ENCODE data around the gene PNN.
"Not testable (repeated sequence)": the region's sequence is repeated elsewhere in the genome, so short reads cannot be mapped to it uniquely, and the experiment has no call there.

Gene PNN

DNA sequence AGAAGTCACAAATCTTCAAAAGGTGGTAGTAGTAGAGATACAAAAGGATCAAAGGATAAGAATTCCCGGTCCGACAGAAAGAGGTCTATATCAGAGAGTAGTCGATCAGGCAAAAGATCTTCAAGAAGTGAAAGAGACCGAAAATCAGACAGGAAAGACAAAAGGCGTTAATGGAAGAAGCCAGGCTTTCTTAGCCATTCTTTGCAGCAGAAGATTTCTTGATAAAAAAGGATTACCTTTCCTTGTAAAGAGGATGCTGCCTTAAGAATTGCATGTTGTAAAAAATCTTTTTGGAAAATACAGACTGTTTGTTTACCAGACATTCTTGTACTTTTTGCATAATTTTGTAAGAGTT is 6.6 kb downstream of the PNN start:
- no peak for DNase-seq

- no peak for DNase-seq
These were observed 8.0 kb downstream of the PNN start for GRCh38 chr14:39182770-39183684.

DNA sequence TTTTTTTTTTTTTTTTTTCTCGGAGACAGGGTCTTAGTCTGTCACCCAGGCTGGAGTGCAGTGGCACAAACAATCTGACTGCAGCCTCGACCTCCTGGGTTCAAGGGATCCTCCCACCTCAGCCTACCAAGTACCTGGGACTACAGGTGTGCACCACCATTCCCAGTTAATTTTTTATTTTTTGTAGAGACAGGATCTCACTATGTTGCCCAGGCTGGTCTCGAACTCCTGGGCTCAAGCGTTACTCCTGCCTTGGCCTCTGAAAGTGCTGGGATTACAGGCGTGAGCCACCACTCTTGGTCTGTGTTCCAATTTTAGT is 8.6 kb downstream of the PNN start:
- not testable (repeated sequence) for DNase-seq

- DNase-seq = no peak
These were observed 9.7 kb downstream of the PNN start for GRCh38 chr14:39184628-39185255.

GRCh38 chr14:39185256-39186049 is 10.4 kb downstream of the PNN start:
- no peak for DNase-seq

- no peak for DNase-seq
These were observed 12.0 kb downstream of the PNN start for GRCh38 chr14:39186941-39187525.

DNA sequence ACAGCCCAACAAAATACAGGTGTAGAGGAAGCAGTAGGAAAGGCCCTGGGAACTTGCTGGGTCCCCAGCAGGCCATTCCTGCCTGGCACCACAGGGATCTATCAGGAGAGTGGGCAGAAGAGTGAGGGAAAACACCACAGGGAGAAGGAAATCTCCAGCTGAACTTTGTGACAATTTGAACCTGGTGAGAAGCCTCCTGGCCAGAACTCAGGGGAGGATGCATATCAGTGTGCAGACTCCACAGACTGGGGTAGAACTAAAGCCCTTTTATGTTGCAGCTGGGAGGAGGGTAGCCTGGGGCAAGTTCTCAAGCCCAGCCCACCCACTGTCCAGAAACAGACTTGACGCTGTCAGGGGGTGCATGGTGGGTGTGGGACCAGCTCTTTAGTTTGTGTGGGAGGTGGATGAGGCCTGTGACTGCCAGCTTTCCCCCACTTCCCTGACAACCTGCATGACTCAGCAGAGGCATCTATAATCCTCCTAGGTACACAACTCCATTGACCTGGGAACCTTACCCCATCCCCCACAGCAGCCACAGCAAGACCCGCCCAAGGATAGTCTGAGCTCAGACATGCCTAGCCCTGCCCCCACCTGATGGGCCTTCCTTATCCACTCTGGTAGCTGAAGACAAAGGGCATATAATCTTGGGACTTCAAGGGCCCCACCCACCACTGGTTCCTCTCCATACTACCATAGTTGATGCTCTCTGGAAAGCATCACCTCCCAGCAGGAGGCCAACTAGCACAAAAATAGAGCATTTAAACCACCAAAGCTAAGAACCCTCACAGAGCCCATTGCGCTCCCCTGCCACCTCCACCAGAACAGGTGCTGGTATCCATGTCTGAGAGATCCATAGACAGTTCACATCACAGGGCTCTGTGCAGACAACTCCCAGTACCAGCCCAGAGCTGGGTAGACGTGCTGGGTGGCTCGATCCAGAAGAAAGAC is 28.9 kb downstream of the PNN start:
- DNase-seq = no peak

GRCh38 chr14:39207430-39207829 is 32.4 kb downstream of the PNN start:
- DNase-seq = not testable (repeated sequence)

- DNase-seq = no peak
These were observed 36.2 kb downstream of the PNN start for GRCh38 chr14:39211109-39211741.

GRCh38 chr14:39212034-39212433 is 37.0 kb downstream of the PNN start:
- no peak for DNase-seq

- no peak for DNase-seq
These were observed 37.6 kb downstream of the PNN start for GRCh38 chr14:39212693-39213092.

DNA sequence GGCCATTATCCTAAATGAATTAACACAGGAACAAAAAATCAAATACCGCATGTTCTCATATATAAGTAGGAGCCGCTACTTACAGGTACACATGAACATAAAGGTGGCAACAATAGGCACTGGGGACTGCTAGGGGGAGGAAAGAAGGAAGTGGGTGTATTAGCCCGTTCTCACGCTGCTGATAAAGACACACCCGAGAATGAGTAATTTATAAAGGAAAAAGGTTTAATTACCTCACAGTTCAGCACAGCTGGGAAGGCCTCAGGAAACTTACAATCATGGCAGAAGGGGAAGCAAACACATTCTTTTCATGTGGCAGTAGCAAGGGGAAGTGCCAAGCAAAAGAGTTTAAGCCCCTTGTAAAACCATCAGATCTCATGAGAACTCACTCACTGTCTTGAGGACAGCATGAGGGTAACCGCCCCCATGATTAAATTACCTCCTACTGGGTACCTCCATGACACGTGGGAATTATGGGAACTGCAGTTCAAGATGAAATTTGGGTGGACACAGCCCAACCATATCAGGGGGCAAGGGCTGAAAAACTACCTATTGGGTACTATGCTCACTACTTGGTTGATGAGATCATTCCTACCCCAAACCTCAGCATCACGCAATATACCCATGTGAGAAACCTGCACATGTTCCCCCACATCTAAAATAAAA is 42.3 kb downstream of the PNN start:
- no peak for DNase-seq

- DNase-seq = no peak
These were observed 43.2 kb downstream of the PNN start for GRCh38 chr14:39218171-39218769.

DNA sequence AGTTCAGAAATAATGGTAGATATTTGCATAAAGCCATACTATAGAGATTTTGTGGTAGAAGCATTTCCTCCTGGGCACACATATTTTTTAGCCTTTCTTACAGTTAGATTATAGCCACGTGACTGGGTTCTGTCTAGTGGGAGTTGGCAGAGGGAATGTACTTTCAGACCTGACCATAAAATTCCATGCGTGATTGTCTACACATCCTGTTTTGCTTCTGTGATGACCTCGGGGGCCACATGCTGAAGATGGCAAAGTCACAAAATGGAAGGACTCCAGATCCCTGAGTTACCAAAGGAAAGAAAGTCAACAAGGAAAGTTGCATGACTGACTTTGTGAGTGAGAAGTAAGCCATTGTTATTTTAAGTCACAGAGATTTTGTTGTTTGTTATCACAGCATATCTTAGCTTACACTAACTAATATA is 44.0 kb downstream of the PNN start:
- no peak for DNase-seq

DNA sequence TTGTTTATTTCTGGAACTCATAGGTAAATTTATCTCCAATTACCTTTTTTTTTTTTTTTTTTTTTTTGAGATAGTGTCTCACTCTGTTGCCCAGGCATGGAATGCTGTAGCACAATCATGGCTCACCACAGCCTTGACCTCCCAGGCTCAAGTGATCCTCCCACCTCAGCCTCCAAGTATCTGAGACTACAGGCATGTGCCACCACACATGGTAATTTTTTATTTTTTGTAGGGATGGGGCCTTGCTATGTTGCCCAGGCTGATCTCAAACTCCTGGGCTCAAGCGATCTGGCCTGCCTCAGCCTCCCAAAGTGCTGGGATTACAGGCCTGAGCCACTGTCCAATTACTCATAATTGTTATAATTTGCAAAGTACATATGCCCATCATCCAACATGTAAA is 45.4 kb downstream of the PNN start:
- not testable (repeated sequence) for DNase-seq

DNA sequence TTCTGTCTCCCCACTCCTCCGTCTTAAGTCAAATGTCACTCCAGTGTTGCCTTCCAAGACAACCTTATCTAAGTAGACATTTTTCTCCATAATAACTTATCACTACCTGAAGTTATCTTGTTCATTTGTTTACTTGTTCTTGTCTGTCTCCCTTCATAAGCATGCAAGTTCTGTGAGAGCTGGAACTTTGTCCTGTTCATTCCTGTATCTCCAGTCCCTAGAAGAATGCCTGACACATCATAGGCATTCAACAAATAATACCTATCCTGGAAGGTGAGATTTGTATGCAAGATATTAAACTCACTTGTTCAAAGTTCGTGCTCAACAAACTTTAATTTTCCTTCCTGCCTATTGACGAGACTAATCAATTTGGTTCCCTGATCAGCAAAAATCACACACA is 53.0 kb downstream of the PNN start:
- no peak for DNase-seq

GRCh38 chr14:39228509-39229221 is 53.6 kb downstream of the PNN start:
- no peak for DNase-seq

DNA sequence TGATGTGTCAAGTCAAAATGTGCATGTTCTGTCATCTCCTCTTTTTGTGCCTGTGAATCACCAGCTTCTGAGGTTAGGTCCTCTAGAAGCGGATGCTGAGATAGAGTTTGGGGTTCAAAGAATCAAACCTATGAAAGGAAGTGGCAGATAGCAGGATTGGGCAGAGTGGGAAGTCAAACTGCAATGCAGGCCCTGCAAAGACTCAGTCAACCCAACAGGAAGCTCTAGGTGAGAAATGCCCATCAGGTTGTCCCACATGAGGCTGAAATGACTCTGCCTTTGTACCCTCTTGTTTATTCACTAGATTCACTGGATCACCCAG is 54.1 kb downstream of the PNN start:
- DNase-seq = no peak

GRCh38 chr14:39229601-39230110 is 54.6 kb downstream of the PNN start:
- DNase-seq = no peak

Measured in eye (tissue), 1 donor.